ENCODE data around the gene SLC44A3. TPM values are rescaled to one million over a fixed set of nuclear protein-coding genes. Genes with fewer than 3 reads are reported as not detected.

Gene SLC44A3
- total RNA-seq, 2 donors from 2014 or later, result 72.1 to 95.5 TPM

DNA sequence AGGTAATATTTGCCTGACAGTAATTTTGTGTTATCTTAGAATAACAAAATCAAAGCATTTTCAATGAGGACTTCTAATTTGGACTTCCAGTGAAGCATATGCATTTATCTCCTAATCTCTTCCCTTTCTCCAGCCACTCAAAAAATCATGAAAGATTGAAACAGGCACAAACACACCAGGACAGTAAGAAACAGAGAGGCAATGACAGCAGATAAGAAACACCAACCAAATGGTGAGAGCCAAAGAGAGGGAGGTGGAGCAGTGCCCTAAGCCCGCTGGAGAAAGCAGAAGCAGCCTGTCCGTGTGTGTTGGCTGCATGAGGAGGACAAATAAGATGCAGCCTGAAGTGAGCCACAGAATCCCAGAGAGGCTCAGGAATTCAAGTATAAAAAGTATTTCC, 39.0 kb downstream of the SLC44A3 start:
- intact Hi-C loops (cut with DNase I, micrococcal nuclease), result no loop called here
- ATAC-seq (no peak), DNase-seq (no peak)

DNA sequence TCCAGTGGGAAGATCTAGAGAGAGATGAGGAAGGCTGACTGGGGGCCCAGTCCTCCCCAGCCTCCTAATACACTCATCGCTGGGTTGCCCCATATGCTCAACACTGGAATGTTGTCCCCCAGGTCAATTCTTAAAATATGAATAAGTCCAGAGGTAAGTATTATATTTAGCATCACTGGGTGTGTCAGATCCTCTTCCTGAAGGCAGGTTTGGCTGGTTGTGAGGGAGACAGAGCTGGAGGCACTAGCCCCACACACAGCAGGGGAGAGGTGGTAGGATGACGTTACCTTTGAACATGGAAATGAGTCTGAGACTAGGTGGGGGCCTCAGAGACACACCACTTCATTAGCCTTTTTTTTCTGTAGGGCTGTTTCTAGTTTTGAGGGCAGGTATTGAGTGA, 42.6 kb downstream of the SLC44A3 start:
- ATAC-seq (no peak), DNase-seq (no peak)
- intact Hi-C loops (cut with DNase I, micrococcal nuclease), result no loop called here

DNA sequence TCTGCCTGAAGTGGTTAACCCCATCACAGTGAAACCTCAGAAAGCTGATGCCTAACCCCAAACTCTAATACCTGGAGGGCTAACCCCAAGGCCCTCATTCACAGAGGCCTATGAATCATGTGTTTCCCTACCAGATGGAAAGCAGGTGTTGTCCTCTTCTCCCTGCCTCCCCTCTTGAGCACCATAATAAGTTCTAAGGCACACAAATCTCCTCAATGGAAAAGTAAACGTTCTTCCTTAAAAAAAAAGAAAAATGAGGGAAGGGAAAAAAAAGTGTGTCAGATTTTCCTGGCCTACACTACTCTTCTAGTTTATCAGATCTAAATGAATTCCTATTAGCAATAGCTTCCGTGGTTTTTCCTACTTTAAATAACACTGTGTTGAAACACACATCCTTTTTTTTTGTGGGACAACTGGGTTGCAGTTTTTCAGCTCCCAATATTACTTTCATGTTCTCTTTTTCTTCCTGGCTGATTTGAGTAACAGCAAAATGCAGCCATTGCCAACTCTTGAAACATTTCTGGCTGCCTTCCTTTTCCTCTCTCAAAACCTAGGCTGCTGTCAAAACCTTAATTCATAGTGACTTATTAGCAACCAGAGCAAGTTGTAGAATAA, 43.2 kb downstream of the SLC44A3 start:
- ATAC-seq (no peak), DNase-seq (no peak)

DNA sequence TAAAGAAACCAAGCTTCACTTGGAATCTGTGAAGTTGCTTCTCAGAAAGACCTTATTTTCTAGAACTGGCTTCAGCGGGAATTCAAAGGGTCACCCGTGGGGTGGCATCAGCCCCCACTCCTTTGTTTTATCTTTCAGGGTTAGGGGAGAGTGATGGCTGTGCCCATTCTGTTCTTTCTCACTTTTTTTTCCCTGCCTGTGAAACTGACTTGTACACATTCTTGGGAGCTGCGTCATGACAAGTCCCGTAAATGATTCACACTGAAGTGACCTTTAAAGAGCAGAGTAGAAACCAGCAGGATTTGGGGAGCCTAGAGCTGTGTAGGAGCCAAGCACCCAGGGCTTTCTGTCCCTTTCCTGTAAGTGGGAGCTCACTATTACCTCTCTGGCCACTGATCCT, 43.8 kb downstream of the SLC44A3 start:
- ATAC-seq (peak; percentile 51), DNase-seq (peak in 1 of 2 donors; percentile 34)
- intact Hi-C loops (cut with DNase I, micrococcal nuclease), result no loop called here

More for the DNA sequence above, 43.2 kb downstream of the SLC44A3 start:
- intact Hi-C loops (cut with DNase I, micrococcal nuclease), result no loop called here

DNA sequence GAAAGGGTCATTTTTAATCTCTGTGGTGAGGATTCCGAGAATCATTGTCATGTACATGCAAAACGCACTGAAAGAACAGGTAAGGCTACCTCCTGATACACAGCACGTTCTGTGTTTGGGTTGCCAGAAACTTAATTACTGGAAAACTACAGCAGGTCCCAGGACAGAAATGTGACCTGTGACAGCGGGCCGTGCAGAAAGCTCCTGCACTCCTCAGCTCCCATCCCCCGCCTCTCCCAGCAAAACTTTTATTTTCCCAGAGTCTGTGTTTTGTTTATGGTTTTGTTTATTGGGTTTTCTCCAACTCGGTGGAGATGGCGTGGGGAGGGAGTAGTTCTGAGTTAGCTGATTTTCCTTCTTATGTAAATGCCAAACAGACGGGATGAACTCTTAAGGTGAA, 44.7 kb downstream of the SLC44A3 start:
- intact Hi-C loops (cut with DNase I, micrococcal nuclease), result no loop called here
- no peak for DNase-seq
- no peak for ATAC-seq

DNA sequence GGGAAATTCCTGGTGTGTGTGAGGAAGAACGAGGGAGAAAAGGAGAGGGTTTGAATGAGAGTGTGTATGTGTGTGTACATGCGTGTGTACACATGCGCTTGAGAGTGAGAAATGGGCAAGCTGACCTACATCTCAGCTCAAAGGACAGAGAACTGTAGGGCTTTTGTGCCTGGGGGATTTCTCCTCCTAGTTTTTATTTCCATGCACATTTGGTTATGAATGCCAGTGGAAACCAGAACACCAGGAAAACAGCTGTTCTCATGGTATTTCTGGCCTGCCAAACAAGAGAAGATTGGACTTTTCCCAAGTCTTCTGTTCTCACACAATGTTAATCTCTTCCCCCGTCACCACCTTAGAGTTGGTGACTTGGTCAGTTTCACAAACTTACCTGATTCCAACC, 45.2 kb downstream of the SLC44A3 start:
- no peak for ATAC-seq
- intact Hi-C loops (cut with DNase I, micrococcal nuclease), result no loop called here
- DNase-seq, result no peak

DNA sequence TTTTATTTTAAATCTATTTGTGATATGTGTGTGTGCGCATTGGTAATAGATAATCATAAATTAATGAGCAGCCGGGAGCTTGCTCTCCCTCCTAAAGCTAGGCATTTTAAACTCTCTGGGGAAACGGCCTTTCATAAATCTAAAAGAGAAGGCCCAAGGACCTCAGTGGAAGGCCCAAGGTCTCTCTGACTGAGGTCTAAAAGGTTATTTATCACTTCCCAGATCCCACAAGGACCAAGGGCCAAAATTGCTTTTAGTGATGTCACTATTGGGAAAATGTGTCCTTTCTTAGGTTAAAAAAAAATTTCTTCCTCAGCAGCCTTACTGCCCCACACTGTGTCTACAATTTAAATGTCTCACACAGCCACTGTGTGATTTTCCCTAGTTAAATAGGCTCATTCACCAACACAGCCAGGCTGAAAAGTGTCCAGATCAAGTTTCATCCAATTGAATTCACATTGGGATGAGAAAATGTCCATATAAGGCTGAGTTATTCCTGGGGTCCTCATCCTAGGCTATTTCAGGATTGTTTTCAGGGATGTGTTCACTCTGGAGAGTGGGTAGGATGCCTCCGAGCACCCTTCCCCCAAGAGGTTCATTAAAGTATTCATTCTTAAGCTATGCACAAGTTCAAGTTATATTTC, 46.1 kb downstream of the SLC44A3 start:
- ATAC-seq (no peak), DNase-seq (no peak)
- intact Hi-C loops (cut with DNase I, micrococcal nuclease), result no loop called here

DNA sequence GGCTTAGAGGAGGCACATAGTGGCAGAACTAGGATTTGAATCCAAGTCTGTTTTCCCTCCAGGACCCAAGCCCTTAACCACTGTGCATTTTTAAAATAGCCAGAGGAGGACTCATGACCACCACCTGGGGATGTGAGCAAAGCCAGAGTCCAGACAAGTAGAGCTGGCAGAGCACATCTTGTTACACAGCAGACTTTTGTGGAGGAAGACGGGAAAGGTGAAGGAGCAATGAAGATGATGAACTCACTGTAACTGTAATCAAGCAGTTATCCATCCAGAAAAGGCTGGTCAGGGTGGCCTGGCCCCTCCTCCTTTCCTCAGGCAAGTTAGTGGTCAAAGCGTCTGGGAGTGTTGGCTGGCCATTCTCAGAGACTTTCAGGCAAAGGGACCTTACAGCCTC, 50.9 kb downstream of the SLC44A3 start:
- DNase-seq, result no peak
- ATAC-seq, result no peak
- intact Hi-C loops (cut with DNase I, micrococcal nuclease), result no loop called here

DNA sequence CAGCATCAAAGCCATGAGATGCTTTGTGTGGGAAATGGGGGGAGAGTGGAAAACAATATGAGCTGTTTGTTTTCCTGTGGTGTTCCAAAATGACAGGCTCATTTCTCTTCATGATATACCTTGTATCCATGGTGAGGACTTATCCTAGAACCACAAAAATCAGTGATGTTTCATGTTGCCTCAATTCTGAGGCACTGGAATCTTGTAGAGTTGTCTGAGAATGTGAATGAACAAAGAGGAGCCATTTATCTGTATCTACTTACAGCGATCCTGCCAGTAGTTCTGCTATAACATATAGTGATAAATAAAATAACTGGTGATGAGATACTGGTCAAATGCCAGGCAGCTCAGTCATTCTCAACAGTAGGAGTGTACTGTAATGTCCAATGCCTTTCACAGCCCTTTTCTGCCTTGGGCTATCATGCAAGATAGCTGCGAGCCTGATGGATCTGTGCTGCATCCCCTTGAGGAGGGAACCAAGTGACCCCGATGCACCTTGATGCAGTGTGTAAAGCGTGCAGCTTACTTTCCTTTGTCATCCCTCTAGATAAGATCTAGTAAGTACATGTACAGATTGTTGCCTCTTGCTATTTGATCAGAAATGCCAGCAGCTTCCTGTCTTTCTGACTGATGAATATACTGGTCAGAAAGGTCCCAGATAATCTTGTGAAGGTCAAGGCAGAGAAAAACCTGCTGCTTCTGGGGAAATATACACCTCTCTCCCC, 52.8 kb downstream of the SLC44A3 start:
- intact Hi-C loops (cut with DNase I, micrococcal nuclease), result no loop called here
- ATAC-seq (no peak), DNase-seq (no peak)

DNA sequence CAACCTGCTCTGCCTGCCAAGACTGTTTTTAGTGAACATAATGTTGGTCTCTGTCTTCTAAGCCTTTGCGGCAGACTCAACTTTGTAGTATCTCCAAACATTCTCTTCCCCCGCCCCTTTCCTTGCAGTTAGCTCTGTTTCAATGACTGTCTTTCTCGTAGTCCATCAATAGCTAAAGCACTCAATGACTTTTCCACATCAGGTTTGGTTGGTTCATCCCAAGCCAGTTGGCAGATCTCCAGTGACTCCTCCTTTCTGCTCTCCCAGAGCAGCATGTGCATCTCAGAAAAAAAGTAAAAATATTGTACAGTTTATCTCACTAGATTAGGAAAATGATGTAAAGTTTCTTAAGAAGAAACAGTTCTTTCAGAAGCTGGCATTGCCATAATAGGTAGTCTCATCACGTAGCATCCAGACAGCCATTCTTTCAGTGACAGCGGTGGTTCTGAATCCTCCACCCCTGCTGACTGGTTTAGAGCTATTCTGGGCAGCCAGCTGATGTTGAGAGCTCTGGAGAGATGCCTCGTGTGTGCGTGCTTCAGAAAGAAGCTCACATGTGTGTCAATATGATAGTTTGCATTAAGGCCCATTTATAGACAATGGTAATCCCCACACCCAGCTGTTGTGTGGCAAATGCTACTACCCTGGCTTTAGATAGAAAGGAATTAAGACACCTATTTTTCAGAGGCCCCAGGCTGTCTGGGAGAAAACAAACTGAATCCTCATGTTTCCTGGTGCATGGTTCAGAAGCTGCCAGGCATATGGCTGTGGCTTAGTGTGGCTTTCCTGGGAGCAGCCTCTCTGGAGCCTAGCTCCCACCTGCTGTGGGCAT, 53.6 kb downstream of the SLC44A3 start:
- no peak for ATAC-seq
- intact Hi-C loops (cut with DNase I, micrococcal nuclease), result no loop called here
- DNase-seq, result no peak

DNA sequence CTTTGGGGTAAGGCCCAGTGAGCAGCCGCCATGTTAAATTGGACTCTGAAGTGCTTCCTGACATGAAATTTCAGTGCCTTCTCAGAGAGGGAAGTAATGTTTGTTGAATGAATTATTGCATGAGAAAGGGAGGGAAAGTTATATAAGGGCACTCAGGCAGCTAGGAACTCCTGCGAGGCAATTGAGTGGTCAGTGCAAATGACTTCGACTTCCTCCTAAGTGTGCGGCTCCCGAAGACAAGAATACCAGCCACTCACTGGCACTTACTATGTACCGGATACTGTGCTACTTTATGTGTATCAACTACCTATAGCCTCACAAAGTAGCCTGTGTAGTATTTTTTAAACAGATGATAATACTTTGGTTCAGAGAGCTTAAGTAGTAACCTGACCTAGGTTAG, 54.3 kb downstream of the SLC44A3 start:
- ATAC-seq, result no peak
- intact Hi-C loops (cut with DNase I, micrococcal nuclease), result no loop called here
- DNase-seq, result no peak

DNA sequence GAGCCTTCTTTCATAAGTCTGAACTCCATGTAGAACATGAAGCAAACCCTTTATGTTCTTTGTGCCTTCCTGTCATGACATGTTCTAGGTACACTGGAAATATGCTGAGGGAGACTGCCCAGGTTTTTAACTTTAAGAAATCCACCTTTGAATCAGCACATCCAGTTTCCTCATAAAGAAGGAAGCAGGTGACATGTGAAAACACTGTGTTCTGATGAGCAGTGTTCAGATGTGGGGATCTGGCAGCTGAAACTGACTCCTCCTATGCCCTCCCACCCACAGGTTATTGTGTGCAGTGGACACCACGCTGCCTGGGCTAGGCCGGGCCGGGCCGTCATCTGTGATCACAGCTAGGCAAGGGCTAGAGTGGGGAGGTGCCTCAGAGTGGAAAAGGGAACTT, 55.6 kb downstream of the SLC44A3 start:
- DNase-seq (no peak), ATAC-seq (no peak)
- intact Hi-C loops (cut with DNase I, micrococcal nuclease), result no loop called here

DNA sequence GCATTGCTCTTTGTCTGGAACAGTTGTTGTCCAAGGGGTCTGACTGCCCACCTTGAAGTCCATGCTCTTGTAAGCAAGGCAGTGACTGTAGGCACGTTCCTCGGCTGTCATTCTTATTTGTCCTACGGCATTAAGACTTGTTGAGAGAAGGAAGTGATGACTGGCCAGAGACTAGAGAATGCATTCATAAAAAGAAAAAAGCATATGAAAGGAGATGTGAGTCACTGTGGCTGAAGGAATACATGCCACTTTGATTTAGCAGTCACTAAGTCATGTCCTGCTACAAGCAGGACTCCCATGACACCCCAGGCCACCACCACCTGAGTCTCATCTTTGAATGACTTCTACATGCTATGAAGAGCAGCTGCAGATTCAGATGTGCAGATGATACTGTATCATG, 56.2 kb downstream of the SLC44A3 start:
- ATAC-seq (no peak), DNase-seq (no peak)
- intact Hi-C loops (cut with DNase I, micrococcal nuclease), result no loop called here

DNA sequence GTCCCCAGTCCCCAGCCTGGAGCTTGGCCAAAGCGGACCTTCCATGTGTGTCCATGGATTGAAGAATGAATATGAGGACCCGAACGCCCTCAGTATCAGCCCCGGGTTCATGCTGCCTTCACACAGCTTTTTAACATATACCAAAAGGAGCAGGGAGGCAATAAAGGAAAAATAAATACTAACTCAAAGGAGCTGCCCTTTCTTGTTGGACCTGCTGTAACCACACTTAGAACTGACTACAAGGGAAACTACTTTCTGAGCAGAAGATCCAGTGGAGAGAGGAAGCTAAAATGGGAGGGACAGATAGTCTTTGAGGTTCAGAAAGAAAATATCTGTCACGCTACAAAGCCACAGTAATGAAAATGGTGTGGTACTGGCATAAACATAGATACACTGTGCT, 58.2 kb downstream of the SLC44A3 start:
- DNase-seq (no peak), ATAC-seq (no peak)
- intact Hi-C loops (cut with DNase I, micrococcal nuclease), result no loop called here

DNA sequence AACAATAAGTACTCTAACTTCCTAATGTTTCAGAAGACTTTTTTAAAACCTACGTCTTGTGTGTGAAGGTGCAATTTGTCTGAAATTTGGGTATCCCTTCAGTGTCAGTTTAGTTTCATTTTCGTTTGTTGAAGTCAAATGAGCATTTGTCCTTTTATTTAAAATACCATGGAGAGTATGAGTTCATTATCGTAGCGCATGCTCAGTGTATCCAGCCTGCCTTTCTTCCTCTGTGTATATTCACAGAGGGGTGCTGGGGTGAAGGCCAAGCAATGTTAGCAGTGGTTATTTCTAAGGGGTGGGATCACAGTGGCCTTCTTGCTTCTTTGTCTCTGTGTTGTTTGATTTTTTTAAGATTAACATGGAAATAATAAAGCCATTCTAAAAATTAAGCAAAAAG, 63.5 kb downstream of the SLC44A3 start:
- ATAC-seq (no peak), DNase-seq (no peak)
- intact Hi-C loops (cut with DNase I, micrococcal nuclease), result no loop called here

DNA sequence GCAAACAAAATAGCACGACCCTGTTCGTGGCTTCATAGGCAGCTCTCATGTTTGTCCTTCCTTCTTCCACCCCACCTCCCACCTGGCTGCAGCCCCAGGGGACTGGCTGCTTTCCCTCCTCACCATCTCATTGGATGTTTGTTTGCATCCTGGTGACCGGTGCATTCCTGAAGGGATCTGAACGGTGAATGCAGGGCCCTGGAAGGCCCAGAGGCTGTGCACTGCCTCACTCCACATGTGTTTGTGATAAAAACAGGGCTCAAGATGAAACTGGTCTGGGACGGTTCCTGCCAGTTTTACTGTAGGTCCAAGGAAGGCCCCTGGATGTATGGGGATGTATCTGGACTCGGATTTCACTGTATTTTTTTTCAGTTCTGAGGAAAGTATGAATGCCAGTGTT, 63.9 kb downstream of the SLC44A3 start:
- no peak for DNase-seq
- no peak for ATAC-seq
- intact Hi-C loops (cut with DNase I, micrococcal nuclease), result no loop called here

DNA sequence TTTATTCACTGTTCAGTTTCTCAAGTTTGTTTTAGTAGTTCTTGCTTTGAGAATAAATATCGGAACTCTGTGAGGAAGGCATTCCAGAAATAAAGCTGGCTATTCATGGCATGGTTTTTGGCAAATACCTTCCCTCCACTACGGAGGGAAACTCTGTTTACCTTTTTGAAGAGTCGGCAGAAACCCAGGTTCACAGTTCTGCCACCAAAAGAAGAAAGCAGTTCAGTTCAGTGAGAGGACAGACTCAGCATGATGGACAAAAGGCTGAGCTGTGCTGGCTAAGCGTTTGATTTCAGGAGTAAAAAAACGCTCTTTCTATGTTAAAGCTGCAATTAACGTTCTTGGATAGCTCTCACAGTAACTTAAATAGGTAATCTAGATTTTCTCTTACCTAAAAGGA, 64.3 kb downstream of the SLC44A3 start:
- DNase-seq (no peak), ATAC-seq (no peak)
- intact Hi-C loops (cut with DNase I, micrococcal nuclease), result no loop called here

DNA sequence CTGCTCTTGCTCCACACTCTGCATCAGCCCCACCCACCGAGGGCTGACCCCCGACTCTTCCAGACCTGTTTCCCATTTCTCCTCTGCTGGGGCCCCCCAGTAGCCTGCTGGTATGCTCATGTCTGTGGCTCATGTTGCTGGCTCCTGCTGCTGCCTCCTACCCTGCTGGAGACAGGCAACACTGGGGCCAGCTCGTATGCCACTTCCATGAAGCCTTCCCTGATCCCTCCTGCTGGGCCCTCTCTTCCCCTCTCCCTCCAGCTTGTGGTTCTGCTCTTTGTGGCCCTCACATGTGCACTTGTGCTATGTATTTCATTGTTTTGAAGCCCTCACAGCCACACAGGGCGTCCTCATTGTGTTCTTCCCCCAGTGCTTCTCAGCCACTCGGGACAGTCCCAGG, 66.2 kb downstream of the SLC44A3 start:
- intact Hi-C loops (cut with DNase I, micrococcal nuclease), result no loop called here
- no peak for DNase-seq
- no peak for ATAC-seq

DNA sequence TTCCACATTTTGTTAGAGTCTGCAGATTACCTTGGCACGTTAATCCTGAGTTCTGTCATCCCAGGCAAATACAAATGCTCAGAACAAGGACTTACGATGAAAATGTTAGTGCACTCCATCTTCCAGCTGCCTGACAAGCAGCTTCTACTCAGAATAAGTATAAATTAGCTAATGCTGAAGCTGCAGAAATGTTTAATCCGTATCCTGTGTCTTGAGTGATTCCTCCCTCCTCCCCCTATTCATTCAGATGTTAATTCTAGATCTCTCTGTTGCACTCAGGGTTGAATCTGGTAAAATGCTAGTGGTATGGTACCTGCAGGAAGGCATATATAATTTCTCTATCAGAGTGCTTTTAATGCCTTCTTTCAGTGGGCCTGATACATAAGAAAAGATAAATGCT, 66.9 kb downstream of the SLC44A3 start:
- ATAC-seq (no peak), DNase-seq (no peak)
- intact Hi-C loops (cut with DNase I, micrococcal nuclease), result no loop called here

Data from left colon (tissue), 2 donors.